Epithelial cell of esophagus (primary cell): ENCODE measurements around the gene ISCU.

Source experiments
- DNase-seq: peaks from one replicate; pipeline ENCODE4 v3.0.0; 2010; ENCODE audit warnings: low read depth
- H3K4me3 ChIP-seq: 2 replicates; pipeline ENCODE4 v1.5.1; 2011; ENCODE audit warnings: mild to moderate bottlenecking, low read length, control low read depth
- CTCF ChIP-seq: IDR thresholded peaks from 2 replicates; pipeline ENCODE4 v1.5.1; 2011; ENCODE audit warnings: low read depth, mild to moderate bottlenecking, low read length, control low read depth, inconsistent platforms; ENCODE audit not compliant: insufficient read depth; ENCODE audit errors: missing control alignments

Gene ISCU

GRCh38 chr12:108582509-108582908 is 20.1 kb downstream of the ISCU start:
- DNase-seq: no peak
- no peak overlapping the region for H3K4me3 ChIP-seq
- TF ChIP-seq CTCF: no peak

GRCh38 chr12:108582978-108583770 is 20.8 kb downstream of the ISCU start:
- H3K4me3 ChIP-seq: no peak overlapping the region
- TF ChIP-seq CTCF: no peak
- DNase-seq: no peak

- H3K4me3 ChIP-seq: no peak overlapping the region
- no peak for TF ChIP-seq CTCF
- no peak for DNase-seq
These were observed 21.6 kb downstream of the ISCU start for GRCh38 chr12:108583991-108584390.

GRCh38 chr12:108584456-108585065 is 22.2 kb downstream of the ISCU start:
- no peak for DNase-seq
- no peak for TF ChIP-seq CTCF
- H3K4me3 ChIP-seq: no peak overlapping the region

GRCh38 chr12:108585864-108586263 is 23.5 kb downstream of the ISCU start:
- TF ChIP-seq CTCF: no peak
- no peak overlapping the region for H3K4me3 ChIP-seq
- no peak for DNase-seq

GRCh38 chr12:108586306-108586705 is 23.9 kb downstream of the ISCU start:
- no peak overlapping the region for H3K4me3 ChIP-seq
- TF ChIP-seq CTCF: no peak
- DNase-seq: no peak

GRCh38 chr12:108587826-108588225 is 25.4 kb downstream of the ISCU start:
- no peak overlapping the region for H3K4me3 ChIP-seq
- no peak for DNase-seq
- TF ChIP-seq CTCF: no peak
